Myocyte (in vitro differentiated cells): ENCODE data around the gene CLTC. TPM values are rescaled to one million over a fixed set of nuclear protein-coding genes. Genes with fewer than 3 reads are reported as not detected.

Experiments used
- DNase-seq: peaks from one replicate; pipeline ENCODE4 v3.0.0-alpha.2; 2012; ENCODE audit warnings: low read depth
- total RNA-seq: library from RNA; depleted of rRNA; stranded (reverse); fragments of >200 nt; gene quantifications from 2 replicates; pipeline ENCODE4 v1.2.3, GENCODE V29; 2014

The CLTC gene
- total RNA-seq, 1 donor from 2014 or later, result 354 TPM

- DNase-seq, result no peak
Observed at GRCh38 chr17:59678918-59679317, 59.2 kb downstream of the CLTC start.

GRCh38 chr17:59680314-59680713 lies 60.6 kb downstream of the CLTC start:
- DNase-seq, result no peak

- DNase-seq, result no peak
Observed at GRCh38 chr17:59683283-59683682, 63.6 kb downstream of the CLTC start.

- DNase-seq, result no peak
Observed at GRCh38 chr17:59684967-59685366, 65.3 kb downstream of the CLTC start.

- no peak for DNase-seq
Observed at GRCh38 chr17:59688008-59688407, 68.3 kb downstream of the CLTC start.

- DNase-seq, result no peak
Observed at GRCh38 chr17:59688496-59688895, 68.8 kb downstream of the CLTC start.

- DNase-seq, result no peak
Observed at GRCh38 chr17:59693582-59693981, 73.9 kb downstream of the CLTC start.

GRCh38 chr17:59694344-59694743 lies 74.6 kb downstream of the CLTC start:
- no peak for DNase-seq

- DNase-seq, result no peak
Observed at GRCh38 chr17:59695945-59696681, 76.4 kb downstream of the CLTC start.

- DNase-seq, result no peak
Observed at GRCh38 chr17:59696682-59697277, 77.1 kb downstream of the CLTC start.

- no peak for DNase-seq
Observed at GRCh38 chr17:59698143-59698542, 78.4 kb downstream of the CLTC start.

GRCh38 chr17:59699218-59699617 lies 79.5 kb downstream of the CLTC start:
- DNase-seq, result no peak

- no peak for DNase-seq
Observed at GRCh38 chr17:59699786-59700185, 80.1 kb downstream of the CLTC start.

GRCh38 chr17:59702304-59702703 lies 82.6 kb downstream of the CLTC start:
- DNase-seq, result no peak

GRCh38 chr17:59707149-59707970 lies 87.7 kb downstream of the CLTC start, which contains the start of the genes PTRH2 and VMP1:
PTRH2 (minus strand) TSS chr17:59707430; CDS start chr17:59697978, 9,452 bp downstream.
VMP1 (plus strand) TSS chr17:59707654; CDS start chr17:59731447, 23,793 bp downstream.
- peak; percentile 100 for DNase-seq

GRCh38 chr17:59707971-59708430 lies 88.3 kb downstream of the CLTC start:
- DNase-seq, result no peak

GRCh38 chr17:59711936-59712335 lies 92.2 kb downstream of the CLTC start:
- no peak for DNase-seq

GRCh38 chr17:59712862-59713261 lies 93.2 kb downstream of the CLTC start:
- no peak for DNase-seq

- no peak for DNase-seq
Observed at GRCh38 chr17:59714255-59714654, 94.6 kb downstream of the CLTC start.

- no peak for DNase-seq
Observed at GRCh38 chr17:59716427-59716826, 96.7 kb downstream of the CLTC start.

- no peak for DNase-seq
Observed at GRCh38 chr17:59719526-59719925, 99.8 kb downstream of the CLTC start.

GRCh38 chr17:59722623-59723022 lies 102.9 kb downstream of the CLTC start:
- DNase-seq, result no peak
